Measurements from ENCODE around the gene SLC25A13.

DNA sequence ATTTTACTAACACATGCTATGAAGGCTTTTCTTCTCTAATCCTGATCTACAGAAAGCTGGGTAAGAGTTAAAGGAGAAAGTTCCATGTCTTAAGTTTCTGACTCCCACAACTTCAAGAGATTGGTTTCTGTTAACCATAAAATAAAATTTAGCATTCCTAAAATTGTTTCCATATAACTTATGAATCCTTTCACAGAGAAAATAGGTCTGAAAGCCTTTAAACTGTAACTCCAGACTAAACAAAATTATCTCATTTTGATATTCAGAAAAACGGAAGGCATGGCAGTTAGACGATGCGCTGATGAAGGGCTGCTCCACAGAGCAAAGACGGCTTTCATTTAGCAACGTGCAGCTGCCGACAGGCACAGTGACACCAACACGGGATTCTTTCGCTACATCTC, 133.3 kb downstream of the SLC25A13 start:
- no peak for TF ChIP-seq NFIX (CRISPR knock-in tag; IDR thresholded peaks at IDR 0.05; ENCODE audit: low read depth)
- TF ChIP-seq, protein P1, sequence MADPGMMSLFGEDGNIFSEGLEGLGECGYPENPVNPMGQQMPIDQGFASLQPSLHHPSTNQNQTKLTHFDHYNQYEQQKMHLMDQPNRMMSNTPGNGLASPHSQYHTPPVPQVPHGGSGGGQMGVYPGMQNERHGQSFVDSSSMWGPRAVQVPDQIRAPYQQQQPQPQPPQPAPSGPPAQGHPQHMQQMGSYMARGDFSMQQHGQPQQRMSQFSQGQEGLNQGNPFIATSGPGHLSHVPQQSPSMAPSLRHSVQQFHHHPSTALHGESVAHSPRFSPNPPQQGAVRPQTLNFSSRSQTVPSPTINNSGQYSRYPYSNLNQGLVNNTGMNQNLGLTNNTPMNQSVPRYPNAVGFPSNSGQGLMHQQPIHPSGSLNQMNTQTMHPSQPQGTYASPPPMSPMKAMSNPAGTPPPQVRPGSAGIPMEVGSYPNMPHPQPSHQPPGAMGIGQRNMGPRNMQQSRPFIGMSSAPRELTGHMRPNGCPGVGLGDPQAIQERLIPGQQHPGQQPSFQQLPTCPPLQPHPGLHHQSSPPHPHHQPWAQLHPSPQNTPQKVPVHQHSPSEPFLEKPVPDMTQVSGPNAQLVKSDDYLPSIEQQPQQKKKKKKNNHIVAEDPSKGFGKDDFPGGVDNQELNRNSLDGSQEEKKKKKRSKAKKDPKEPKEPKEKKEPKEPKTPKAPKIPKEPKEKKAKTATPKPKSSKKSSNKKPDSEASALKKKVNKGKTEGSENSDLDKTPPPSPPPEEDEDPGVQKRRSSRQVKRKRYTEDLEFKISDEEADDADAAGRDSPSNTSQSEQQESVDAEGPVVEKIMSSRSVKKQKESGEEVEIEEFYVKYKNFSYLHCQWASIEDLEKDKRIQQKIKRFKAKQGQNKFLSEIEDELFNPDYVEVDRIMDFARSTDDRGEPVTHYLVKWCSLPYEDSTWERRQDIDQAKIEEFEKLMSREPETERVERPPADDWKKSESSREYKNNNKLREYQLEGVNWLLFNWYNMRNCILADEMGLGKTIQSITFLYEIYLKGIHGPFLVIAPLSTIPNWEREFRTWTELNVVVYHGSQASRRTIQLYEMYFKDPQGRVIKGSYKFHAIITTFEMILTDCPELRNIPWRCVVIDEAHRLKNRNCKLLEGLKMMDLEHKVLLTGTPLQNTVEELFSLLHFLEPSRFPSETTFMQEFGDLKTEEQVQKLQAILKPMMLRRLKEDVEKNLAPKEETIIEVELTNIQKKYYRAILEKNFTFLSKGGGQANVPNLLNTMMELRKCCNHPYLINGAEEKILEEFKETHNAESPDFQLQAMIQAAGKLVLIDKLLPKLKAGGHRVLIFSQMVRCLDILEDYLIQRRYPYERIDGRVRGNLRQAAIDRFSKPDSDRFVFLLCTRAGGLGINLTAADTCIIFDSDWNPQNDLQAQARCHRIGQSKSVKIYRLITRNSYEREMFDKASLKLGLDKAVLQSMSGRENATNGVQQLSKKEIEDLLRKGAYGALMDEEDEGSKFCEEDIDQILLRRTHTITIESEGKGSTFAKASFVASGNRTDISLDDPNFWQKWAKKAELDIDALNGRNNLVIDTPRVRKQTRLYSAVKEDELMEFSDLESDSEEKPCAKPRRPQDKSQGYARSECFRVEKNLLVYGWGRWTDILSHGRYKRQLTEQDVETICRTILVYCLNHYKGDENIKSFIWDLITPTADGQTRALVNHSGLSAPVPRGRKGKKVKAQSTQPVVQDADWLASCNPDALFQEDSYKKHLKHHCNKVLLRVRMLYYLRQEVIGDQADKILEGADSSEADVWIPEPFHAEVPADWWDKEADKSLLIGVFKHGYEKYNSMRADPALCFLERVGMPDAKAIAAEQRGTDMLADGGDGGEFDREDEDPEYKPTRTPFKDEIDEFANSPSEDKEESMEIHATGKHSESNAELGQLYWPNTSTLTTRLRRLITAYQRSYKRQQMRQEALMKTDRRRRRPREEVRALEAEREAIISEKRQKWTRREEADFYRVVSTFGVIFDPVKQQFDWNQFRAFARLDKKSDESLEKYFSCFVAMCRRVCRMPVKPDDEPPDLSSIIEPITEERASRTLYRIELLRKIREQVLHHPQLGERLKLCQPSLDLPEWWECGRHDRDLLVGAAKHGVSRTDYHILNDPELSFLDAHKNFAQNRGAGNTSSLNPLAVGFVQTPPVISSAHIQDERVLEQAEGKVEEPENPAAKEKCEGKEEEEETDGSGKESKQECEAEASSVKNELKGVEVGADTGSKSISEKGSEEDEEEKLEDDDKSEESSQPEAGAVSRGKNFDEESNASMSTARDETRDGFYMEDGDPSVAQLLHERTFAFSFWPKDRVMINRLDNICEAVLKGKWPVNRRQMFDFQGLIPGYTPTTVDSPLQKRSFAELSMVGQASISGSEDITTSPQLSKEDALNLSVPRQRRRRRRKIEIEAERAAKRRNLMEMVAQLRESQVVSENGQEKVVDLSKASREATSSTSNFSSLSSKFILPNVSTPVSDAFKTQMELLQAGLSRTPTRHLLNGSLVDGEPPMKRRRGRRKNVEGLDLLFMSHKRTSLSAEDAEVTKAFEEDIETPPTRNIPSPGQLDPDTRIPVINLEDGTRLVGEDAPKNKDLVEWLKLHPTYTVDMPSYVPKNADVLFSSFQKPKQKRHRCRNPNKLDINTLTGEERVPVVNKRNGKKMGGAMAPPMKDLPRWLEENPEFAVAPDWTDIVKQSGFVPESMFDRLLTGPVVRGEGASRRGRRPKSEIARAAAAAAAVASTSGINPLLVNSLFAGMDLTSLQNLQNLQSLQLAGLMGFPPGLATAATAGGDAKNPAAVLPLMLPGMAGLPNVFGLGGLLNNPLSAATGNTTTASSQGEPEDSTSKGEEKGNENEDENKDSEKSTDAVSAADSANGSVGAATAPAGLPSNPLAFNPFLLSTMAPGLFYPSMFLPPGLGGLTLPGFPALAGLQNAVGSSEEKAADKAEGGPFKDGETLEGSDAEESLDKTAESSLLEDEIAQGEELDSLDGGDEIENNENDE (IDR thresholded peaks at IDR 0.05; ENCODE audit: low read depth, low read length) = no peak
- TF ChIP-seq, protein P2, sequence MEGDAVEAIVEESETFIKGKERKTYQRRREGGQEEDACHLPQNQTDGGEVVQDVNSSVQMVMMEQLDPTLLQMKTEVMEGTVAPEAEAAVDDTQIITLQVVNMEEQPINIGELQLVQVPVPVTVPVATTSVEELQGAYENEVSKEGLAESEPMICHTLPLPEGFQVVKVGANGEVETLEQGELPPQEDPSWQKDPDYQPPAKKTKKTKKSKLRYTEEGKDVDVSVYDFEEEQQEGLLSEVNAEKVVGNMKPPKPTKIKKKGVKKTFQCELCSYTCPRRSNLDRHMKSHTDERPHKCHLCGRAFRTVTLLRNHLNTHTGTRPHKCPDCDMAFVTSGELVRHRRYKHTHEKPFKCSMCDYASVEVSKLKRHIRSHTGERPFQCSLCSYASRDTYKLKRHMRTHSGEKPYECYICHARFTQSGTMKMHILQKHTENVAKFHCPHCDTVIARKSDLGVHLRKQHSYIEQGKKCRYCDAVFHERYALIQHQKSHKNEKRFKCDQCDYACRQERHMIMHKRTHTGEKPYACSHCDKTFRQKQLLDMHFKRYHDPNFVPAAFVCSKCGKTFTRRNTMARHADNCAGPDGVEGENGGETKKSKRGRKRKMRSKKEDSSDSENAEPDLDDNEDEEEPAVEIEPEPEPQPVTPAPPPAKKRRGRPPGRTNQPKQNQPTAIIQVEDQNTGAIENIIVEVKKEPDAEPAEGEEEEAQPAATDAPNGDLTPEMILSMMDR (IDR thresholded peaks at IDR 0.05 in 2 of 3, conservative IDR thresholded peaks at IDR 0.05 in 1 of 3; ENCODE audit: insufficient read depth in 2 of 3, low read depth in 1 of 3, low read length in 3 of 3) = no peak
- TF ChIP-seq SMARCB1 (IDR thresholded peaks at IDR 0.05; ENCODE audit: insufficient read length, low read depth) = no peak

Measured in K562 (cell line).